MM.1S (cell line): ENCODE data around the gene KCNJ5.

ENCODE experiments used
- EZH2 ChIP-seq: fragments of 300-600 bp; sonication (generic); optimal IDR thresholded peaks from 2 replicates; pipeline ENCODE3; 2017; ENCODE audit warnings: low read depth, mild to moderate bottlenecking, antibody characterized with exemption, low read length, mixed read lengths
- TF ChIP-seq, protein P1 (sequence below): fragments of 300-600 bp; sonication (generic); IDR thresholded peaks from 2 replicates; pipeline ENCODE4 v1.5.1; 2016; ENCODE audit warnings: antibody characterized with exemption, low read length, mixed read lengths

- TF ChIP-seq, protein P1, sequence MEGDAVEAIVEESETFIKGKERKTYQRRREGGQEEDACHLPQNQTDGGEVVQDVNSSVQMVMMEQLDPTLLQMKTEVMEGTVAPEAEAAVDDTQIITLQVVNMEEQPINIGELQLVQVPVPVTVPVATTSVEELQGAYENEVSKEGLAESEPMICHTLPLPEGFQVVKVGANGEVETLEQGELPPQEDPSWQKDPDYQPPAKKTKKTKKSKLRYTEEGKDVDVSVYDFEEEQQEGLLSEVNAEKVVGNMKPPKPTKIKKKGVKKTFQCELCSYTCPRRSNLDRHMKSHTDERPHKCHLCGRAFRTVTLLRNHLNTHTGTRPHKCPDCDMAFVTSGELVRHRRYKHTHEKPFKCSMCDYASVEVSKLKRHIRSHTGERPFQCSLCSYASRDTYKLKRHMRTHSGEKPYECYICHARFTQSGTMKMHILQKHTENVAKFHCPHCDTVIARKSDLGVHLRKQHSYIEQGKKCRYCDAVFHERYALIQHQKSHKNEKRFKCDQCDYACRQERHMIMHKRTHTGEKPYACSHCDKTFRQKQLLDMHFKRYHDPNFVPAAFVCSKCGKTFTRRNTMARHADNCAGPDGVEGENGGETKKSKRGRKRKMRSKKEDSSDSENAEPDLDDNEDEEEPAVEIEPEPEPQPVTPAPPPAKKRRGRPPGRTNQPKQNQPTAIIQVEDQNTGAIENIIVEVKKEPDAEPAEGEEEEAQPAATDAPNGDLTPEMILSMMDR = no peak
- no peak for TF ChIP-seq EZH2
These were observed 66.0 kb downstream of the KCNJ5 start for GRCh38 chr11:128957202-128957482.
